NCI-H2196 (cell line): ENCODE data around the gene PRDM10.

Experiments used
- DNase-seq: peaks from one replicate; lab custom pipeline; 2025; ENCODE audit not compliant: unreplicated experiment; lab: John Stamatoyannopoulos, UW

PRDM10 gene

GRCh38 chr11:129947474-129947873, 55.2 kb downstream of the PRDM10 start:
- DNase-seq, result no peak

- no peak for DNase-seq
Observed at GRCh38 chr11:129946965-129947364, 55.7 kb downstream of the PRDM10 start.

GRCh38 chr11:129946256-129946655, 56.4 kb downstream of the PRDM10 start:
- DNase-seq, result no peak

GRCh38 chr11:129945373-129945772, 57.3 kb downstream of the PRDM10 start:
- DNase-seq, result no peak

- DNase-seq, result no peak
Observed at GRCh38 chr11:129944696-129945095, 57.9 kb downstream of the PRDM10 start.

- DNase-seq, result no peak
Observed at GRCh38 chr11:129943036-129943435, 59.6 kb downstream of the PRDM10 start.

- no peak for DNase-seq
Observed at GRCh38 chr11:129939510-129939909, 63.1 kb downstream of the PRDM10 start.

GRCh38 chr11:129938764-129939163, 63.9 kb downstream of the PRDM10 start:
- no peak for DNase-seq

GRCh38 chr11:129937592-129938238, 64.9 kb downstream of the PRDM10 start:
- DNase-seq, result no peak

- DNase-seq, result no peak
Observed at GRCh38 chr11:129935723-129936122, 66.9 kb downstream of the PRDM10 start.

- no peak for DNase-seq
Observed at GRCh38 chr11:129933891-129934290, 68.7 kb downstream of the PRDM10 start.

GRCh38 chr11:129933262-129933661, 69.4 kb downstream of the PRDM10 start:
- no peak for DNase-seq

GRCh38 chr11:129932381-129933067, 70.1 kb downstream of the PRDM10 start:
- no peak for DNase-seq

GRCh38 chr11:129930743-129931142, 71.9 kb downstream of the PRDM10 start:
- no peak for DNase-seq

GRCh38 chr11:129930296-129930695, 72.3 kb downstream of the PRDM10 start:
- DNase-seq, result no peak

GRCh38 chr11:129929721-129930120, 72.9 kb downstream of the PRDM10 start:
- no peak for DNase-seq

GRCh38 chr11:129928923-129929692, 73.5 kb downstream of the PRDM10 start:
- DNase-seq, result no peak

- no peak for DNase-seq
Observed at GRCh38 chr11:129922674-129923073, 80.0 kb downstream of the PRDM10 start.

- DNase-seq, result no peak
Observed at GRCh38 chr11:129918361-129918760, 84.3 kb downstream of the PRDM10 start.

GRCh38 chr11:129917231-129917630, 85.4 kb downstream of the PRDM10 start:
- DNase-seq, result no peak

GRCh38 chr11:129911298-129911697, 91.3 kb downstream of the PRDM10 start:
- no peak for DNase-seq

GRCh38 chr11:129910360-129910759, 92.3 kb downstream of the PRDM10 start:
- DNase-seq, result no peak
